ENCODE results near the gene FRRS1. TPM values are rescaled to one million over a fixed set of nuclear protein-coding genes. Genes with fewer than 3 reads are reported as not detected.
A peak's percentile ranks its signal among the peaks of the same experiment; 100 is the strongest.
"Not testable (repeated sequence)": the region's sequence is repeated elsewhere in the genome, so short reads cannot be mapped to it uniquely, and the experiment has no call there.

FRRS1 gene
- total RNA-seq (2012; rRNA removed): 11.2 and 11.4 TPM in 2 replicates

GRCh38 chr1:99766378-99766800 is at the start of gene FRRS1:
FRRS1 (minus strand) TSS chr1:99766635; CDS start chr1:99748768, 17,867 bp downstream.
- Histone ChIP-seq H3K36me3 (ENCODE audit: insufficient read depth, low read length) (no peaks in the 10 kb centered on the region), H3K4me1 (ENCODE audit: control insufficient read depth, insufficient read depth, low read length) (peaks cover 19% of the 10 kb centered on the region), H3K9ac (ENCODE audit: low read depth, low read length) (peak within 1 kb of the TSS; percentile 82), H3K4me3 (ENCODE audit: low read length) (peak within 1 kb of the TSS; percentile 80), H3K9me3 (replicated peaks; ENCODE audit: low read length) (no peaks in the 10 kb centered on the region), H3K27me3 (ENCODE audit: control insufficient read depth, insufficient read depth, low read length) (no peaks in the 10 kb centered on the region), H3K4me2 (ENCODE audit: low read length) (peak within 1 kb of the TSS; percentile 83)

- Histone ChIP-seq H3K9ac (ENCODE audit: low read depth, low read length) (no peak overlapping the region), H3K27me3 (ENCODE audit: control insufficient read depth, insufficient read depth, low read length) (no peaks in the 10 kb centered on the region)
Measured at GRCh38 chr1:99814373-99814900, 48.0 kb upstream of the FRRS1 start.

GRCh38 chr1:99811747-99812146 is 45.3 kb upstream of the FRRS1 start:
- Histone ChIP-seq H3K9ac (ENCODE audit: low read depth, low read length) (no peak overlapping the region), H3K9me3 (replicated peaks; ENCODE audit: low read length) (no peaks in the 10 kb centered on the region), H3K4me2 (ENCODE audit: low read length) (no peak overlapping the region), H3K4me3 (ENCODE audit: low read length) (no peak overlapping the region), H3K27me3 (ENCODE audit: control insufficient read depth, insufficient read depth, low read length) (peaks cover 7% of the 10 kb centered on the region), H3K4me1 (ENCODE audit: control insufficient read depth, insufficient read depth, low read length) (peaks cover 9% of the 10 kb centered on the region), H3K36me3 (ENCODE audit: insufficient read depth, low read length) (no peaks in the 10 kb centered on the region)

More at GRCh38 chr1:99814373-99814900, 48.0 kb upstream of the FRRS1 start:
- no peaks in the 10 kb centered on the region for H3K4me1 ChIP-seq (ENCODE audit: control insufficient read depth, insufficient read depth, low read length)
- H3K36me3 ChIP-seq (ENCODE audit: insufficient read depth, low read length): no peaks in the 10 kb centered on the region
- H3K4me2 ChIP-seq (ENCODE audit: low read length): no peak overlapping the region
- H3K4me3 ChIP-seq (ENCODE audit: low read length): no peak overlapping the region
- H3K9me3 ChIP-seq (replicated peaks; ENCODE audit: low read length): no peaks in the 10 kb centered on the region

- Histone ChIP-seq H3K4me1 (ENCODE audit: control insufficient read depth, insufficient read depth, low read length) (peaks cover 9% of the 10 kb centered on the region), H3K4me3 (ENCODE audit: low read length) (no peak overlapping the region), H3K27me3 (ENCODE audit: control insufficient read depth, insufficient read depth, low read length) (peaks cover 13% of the 10 kb centered on the region), H3K9me3 (replicated peaks; ENCODE audit: low read length) (no peaks in the 10 kb centered on the region), H3K9ac (ENCODE audit: low read depth, low read length) (no peak overlapping the region), H3K4me2 (ENCODE audit: low read length) (no peak overlapping the region), H3K36me3 (ENCODE audit: insufficient read depth, low read length) (no peaks in the 10 kb centered on the region)
Measured at GRCh38 chr1:99811075-99811474, 44.6 kb upstream of the FRRS1 start.

GRCh38 chr1:99808391-99809115 is 42.1 kb upstream of the FRRS1 start:
- Histone ChIP-seq H3K4me1 (ENCODE audit: control insufficient read depth, insufficient read depth, low read length) (peaks cover 9% of the 10 kb centered on the region), H3K27me3 (ENCODE audit: control insufficient read depth, insufficient read depth, low read length) (peaks cover 38% of the 10 kb centered on the region), H3K4me2 (ENCODE audit: low read length) (peak overlapping the region; percentile 66), H3K4me3 (ENCODE audit: low read length) (peak overlapping the region; percentile 6), H3K9me3 (replicated peaks; ENCODE audit: low read length) (no peaks in the 10 kb centered on the region), H3K36me3 (ENCODE audit: insufficient read depth, low read length) (no peaks in the 10 kb centered on the region), H3K9ac (ENCODE audit: low read depth, low read length) (peak overlapping the region; percentile 59)

GRCh38 chr1:99806882-99807281 is 40.4 kb upstream of the FRRS1 start:
- H3K4me1 ChIP-seq (ENCODE audit: control insufficient read depth, insufficient read depth, low read length): peaks cover 9% of the 10 kb centered on the region
- no peak overlapping the region for H3K9ac ChIP-seq (ENCODE audit: low read depth, low read length)
- H3K27me3 ChIP-seq (ENCODE audit: control insufficient read depth, insufficient read depth, low read length): peaks cover 50% of the 10 kb centered on the region
- H3K36me3 ChIP-seq (ENCODE audit: insufficient read depth, low read length): no peaks in the 10 kb centered on the region
- H3K9me3 ChIP-seq (replicated peaks; ENCODE audit: low read length): no peaks in the 10 kb centered on the region
- H3K4me2 ChIP-seq (ENCODE audit: low read length): no peak overlapping the region
- no peak overlapping the region for H3K4me3 ChIP-seq (ENCODE audit: low read length)

GRCh38 chr1:99801584-99801983 is 35.1 kb upstream of the FRRS1 start:
- H3K9me3 ChIP-seq (replicated peaks; ENCODE audit: low read length): no peaks in the 10 kb centered on the region

GRCh38 chr1:99793861-99794260 is 27.4 kb upstream of the FRRS1 start:
- peaks cover 10% of the 10 kb centered on the region for H3K27me3 ChIP-seq (ENCODE audit: control insufficient read depth, insufficient read depth, low read length)
- H3K4me1 ChIP-seq (ENCODE audit: control insufficient read depth, insufficient read depth, low read length); H3K4me2 ChIP-seq (ENCODE audit: low read length); H3K36me3 ChIP-seq (ENCODE audit: insufficient read depth, low read length); H3K9me3 ChIP-seq (replicated peaks; ENCODE audit: low read length); H3K4me3 ChIP-seq (ENCODE audit: low read length); H3K9ac ChIP-seq (ENCODE audit: low read depth, low read length): not testable (repeated sequence)

More at GRCh38 chr1:99801584-99801983, 35.1 kb upstream of the FRRS1 start:
- Histone ChIP-seq H3K36me3 (ENCODE audit: insufficient read depth, low read length) (no peaks in the 10 kb centered on the region), H3K4me1 (ENCODE audit: control insufficient read depth, insufficient read depth, low read length) (no peaks in the 10 kb centered on the region), H3K27me3 (ENCODE audit: control insufficient read depth, insufficient read depth, low read length) (peaks cover 45% of the 10 kb centered on the region), H3K9ac (ENCODE audit: low read depth, low read length) (no peak overlapping the region), H3K4me3 (ENCODE audit: low read length) (no peak overlapping the region), H3K4me2 (ENCODE audit: low read length) (no peak overlapping the region)

- Histone ChIP-seq H3K9me3 (replicated peaks; ENCODE audit: low read length) (no peaks in the 10 kb centered on the region), H3K27me3 (ENCODE audit: control insufficient read depth, insufficient read depth, low read length) (peaks cover 17% of the 10 kb centered on the region), H3K9ac (ENCODE audit: low read depth, low read length) (no peak overlapping the region), H3K36me3 (ENCODE audit: insufficient read depth, low read length) (no peaks in the 10 kb centered on the region), H3K4me1 (ENCODE audit: control insufficient read depth, insufficient read depth, low read length) (no peaks in the 10 kb centered on the region), H3K4me3 (ENCODE audit: low read length) (no peak overlapping the region), H3K4me2 (ENCODE audit: low read length) (no peak overlapping the region)
Measured at GRCh38 chr1:99789715-99790114, 23.3 kb upstream of the FRRS1 start.

- no peak overlapping the region for H3K4me2 ChIP-seq (ENCODE audit: low read length)
- H3K9me3 ChIP-seq (replicated peaks; ENCODE audit: low read length): no peaks in the 10 kb centered on the region
- H3K4me3 ChIP-seq (ENCODE audit: low read length): no peak overlapping the region
- H3K4me1 ChIP-seq (ENCODE audit: control insufficient read depth, insufficient read depth, low read length): no peaks in the 10 kb centered on the region
- H3K27me3 ChIP-seq (ENCODE audit: control insufficient read depth, insufficient read depth, low read length): peaks cover 17% of the 10 kb centered on the region
- no peak overlapping the region for H3K9ac ChIP-seq (ENCODE audit: low read depth, low read length)
- H3K36me3 ChIP-seq (ENCODE audit: insufficient read depth, low read length): no peaks in the 10 kb centered on the region
Measured at GRCh38 chr1:99788896-99789295, 22.5 kb upstream of the FRRS1 start.

GRCh38 chr1:99786751-99787501 is 20.5 kb upstream of the FRRS1 start:
- Histone ChIP-seq H3K9me3 (replicated peaks; ENCODE audit: low read length) (no peaks in the 10 kb centered on the region), H3K27me3 (ENCODE audit: control insufficient read depth, insufficient read depth, low read length) (peaks cover 16% of the 10 kb centered on the region), H3K4me1 (ENCODE audit: control insufficient read depth, insufficient read depth, low read length) (no peaks in the 10 kb centered on the region), H3K4me2 (ENCODE audit: low read length) (no peak overlapping the region), H3K4me3 (ENCODE audit: low read length) (no peak overlapping the region), H3K9ac (ENCODE audit: low read depth, low read length) (no peak overlapping the region), H3K36me3 (ENCODE audit: insufficient read depth, low read length) (no peaks in the 10 kb centered on the region)
